WTC11 (cell line): ENCODE measurements around the gene ASB1.

Experiments used
- CTCF ChIP-seq: fragments of 200-600 bp; IDR thresholded peaks from 2 replicates; pipeline ENCODE4 v1.8.0; 2022; ENCODE audit warnings: antibody characterized with exemption
- NFE2L1 ChIP-seq: sonication (generic); formaldehyde crosslinking; IDR thresholded peaks from 2 replicates; pipeline ENCODE4 v1.8.1; 2023; ENCODE audit warnings: missing genetic modification reagents
- NR3C1 ChIP-seq: sonication (generic); formaldehyde crosslinking; conservative IDR thresholded peaks from 2 replicates; pipeline ENCODE4 v1.8.1; 2023; ENCODE audit warnings: low read depth, mild to moderate bottlenecking, missing genetic modification reagents
- ZNF263 ChIP-seq: sonication (generic); formaldehyde crosslinking; IDR thresholded peaks from 2 replicates; pipeline ENCODE4 v1.8.1; 2022; ENCODE audit warnings: low read depth, mild to moderate bottlenecking, moderate library complexity, missing genetic modification reagents
- TF ChIP-seq, protein P1 (sequence below): fragments of 250-450 bp; sonication (Bioruptor Pico); IDR thresholded peaks from 2 replicates; pipeline ENCODE4 v1.9.0; 2021; ENCODE audit warnings: mild to moderate bottlenecking
- TF ChIP-seq, protein P2 (sequence below): sonication (generic); formaldehyde crosslinking; IDR thresholded peaks from 2 replicates; pipeline ENCODE4 v1.8.1; 2023; ENCODE audit warnings: mild to moderate bottlenecking, missing genetic modification reagents, moderate library complexity

GRCh38 chr2:238433941-238434845 is 7.5 kb downstream of the ASB1 start:
- no peak for TF ChIP-seq CTCF
- TF ChIP-seq, protein P1, sequence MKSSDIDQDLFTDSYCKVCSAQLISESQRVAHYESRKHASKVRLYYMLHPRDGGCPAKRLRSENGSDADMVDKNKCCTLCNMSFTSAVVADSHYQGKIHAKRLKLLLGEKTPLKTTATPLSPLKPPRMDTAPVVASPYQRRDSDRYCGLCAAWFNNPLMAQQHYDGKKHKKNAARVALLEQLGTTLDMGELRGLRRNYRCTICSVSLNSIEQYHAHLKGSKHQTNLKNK (CRISPR knock-in tag): no peak
- no peak for TF ChIP-seq ZNF263 (CRISPR knock-in tag)
- TF ChIP-seq, protein P2, sequence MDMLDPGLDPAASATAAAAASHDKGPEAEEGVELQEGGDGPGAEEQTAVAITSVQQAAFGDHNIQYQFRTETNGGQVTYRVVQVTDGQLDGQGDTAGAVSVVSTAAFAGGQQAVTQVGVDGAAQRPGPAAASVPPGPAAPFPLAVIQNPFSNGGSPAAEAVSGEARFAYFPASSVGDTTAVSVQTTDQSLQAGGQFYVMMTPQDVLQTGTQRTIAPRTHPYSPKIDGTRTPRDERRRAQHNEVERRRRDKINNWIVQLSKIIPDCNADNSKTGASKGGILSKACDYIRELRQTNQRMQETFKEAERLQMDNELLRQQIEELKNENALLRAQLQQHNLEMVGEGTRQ (CRISPR knock-in tag): no peak
- TF ChIP-seq NFE2L1 (CRISPR knock-in tag): no peak
- no peak for TF ChIP-seq NR3C1 (CRISPR knock-in tag)
